Measurements from ENCODE around the gene RPLP1. TPM values are rescaled to one million over a fixed set of nuclear protein-coding genes. Genes with fewer than 3 reads are reported as not detected.

Gene RPLP1
- total RNA-seq, 1 donor from 2014 or later: 379 TPM

GRCh38 chr15:69498987-69499386, 46.4 kb downstream of the RPLP1 start:
- Histone ChIP-seq H3K27ac (no peak overlapping the region), H3K4me3 (no peak overlapping the region), H3K9me3 (no peaks in the 10 kb centered on the region), H3K27me3 (no peaks in the 10 kb centered on the region), H3K4me1 (no peaks in the 10 kb centered on the region), H3K36me3 (no peaks in the 10 kb centered on the region)
- no peak for TF ChIP-seq CTCF (IDR thresholded peaks at IDR 0.05)
- intact Hi-C loops (cut with DNase I): no loop called here
- no peak for DNase-seq (ENCODE audit: low spot score in 2 of 2)

- H3K9me3 ChIP-seq: no peaks in the 10 kb centered on the region
- TF ChIP-seq CTCF (IDR thresholded peaks at IDR 0.05): no peak
- no peaks in the 10 kb centered on the region for H3K36me3 ChIP-seq
- H3K27ac ChIP-seq: no peak overlapping the region
- intact Hi-C loops (cut with DNase I): no loop called here
- DNase-seq (ENCODE audit: low spot score in 2 of 2): peak in 1 of 2 donors; percentile 45
- no peak overlapping the region for H3K4me3 ChIP-seq
- H3K4me1 ChIP-seq: no peaks in the 10 kb centered on the region
- no peaks in the 10 kb centered on the region for H3K27me3 ChIP-seq
These were observed 47.0 kb downstream of the RPLP1 start for GRCh38 chr15:69499521-69500211.

GRCh38 chr15:69500339-69500738, 47.7 kb downstream of the RPLP1 start:
- no peaks in the 10 kb centered on the region for H3K27me3 ChIP-seq
- no peaks in the 10 kb centered on the region for H3K36me3 ChIP-seq
- no peaks in the 10 kb centered on the region for H3K9me3 ChIP-seq
- H3K27ac ChIP-seq: no peak overlapping the region
- intact Hi-C loops (cut with DNase I): no loop called here
- no peak overlapping the region for H3K4me3 ChIP-seq
- no peaks in the 10 kb centered on the region for H3K4me1 ChIP-seq
- no peak for TF ChIP-seq CTCF (IDR thresholded peaks at IDR 0.05)
- DNase-seq (ENCODE audit: low spot score in 2 of 2): peak in 1 of 2 donors; percentile 50

GRCh38 chr15:69501456-69501855, 48.8 kb downstream of the RPLP1 start:
- H3K4me3 ChIP-seq: no peak overlapping the region
- H3K9me3 ChIP-seq: no peaks in the 10 kb centered on the region
- peak in 1 of 2 donors; percentile 52 for DNase-seq (ENCODE audit: low spot score in 2 of 2)
- no peaks in the 10 kb centered on the region for H3K4me1 ChIP-seq
- intact Hi-C loops (cut with DNase I): no loop called here
- no peaks in the 10 kb centered on the region for H3K27me3 ChIP-seq
- TF ChIP-seq CTCF (IDR thresholded peaks at IDR 0.05): no peak
- H3K36me3 ChIP-seq: no peaks in the 10 kb centered on the region
- H3K27ac ChIP-seq: no peak overlapping the region

GRCh38 chr15:69502470-69503045, 49.9 kb downstream of the RPLP1 start:
- intact Hi-C loops (cut with DNase I): no loop called here
- DNase-seq (ENCODE audit: low spot score in 2 of 2): peak in 1 of 2 donors; percentile 30
- peak in 1 of 3 experiments; percentile 1 for TF ChIP-seq CTCF (IDR thresholded peaks at IDR 0.05)
- Histone ChIP-seq H3K4me3 (no peak overlapping the region), H3K4me1 (no peaks in the 10 kb centered on the region), H3K27me3 (no peaks in the 10 kb centered on the region), H3K36me3 (no peaks in the 10 kb centered on the region), H3K9me3 (no peaks in the 10 kb centered on the region), H3K27ac (no peak overlapping the region)
